ENCODE data around the gene KIAA0040.

Gene KIAA0040

DNA sequence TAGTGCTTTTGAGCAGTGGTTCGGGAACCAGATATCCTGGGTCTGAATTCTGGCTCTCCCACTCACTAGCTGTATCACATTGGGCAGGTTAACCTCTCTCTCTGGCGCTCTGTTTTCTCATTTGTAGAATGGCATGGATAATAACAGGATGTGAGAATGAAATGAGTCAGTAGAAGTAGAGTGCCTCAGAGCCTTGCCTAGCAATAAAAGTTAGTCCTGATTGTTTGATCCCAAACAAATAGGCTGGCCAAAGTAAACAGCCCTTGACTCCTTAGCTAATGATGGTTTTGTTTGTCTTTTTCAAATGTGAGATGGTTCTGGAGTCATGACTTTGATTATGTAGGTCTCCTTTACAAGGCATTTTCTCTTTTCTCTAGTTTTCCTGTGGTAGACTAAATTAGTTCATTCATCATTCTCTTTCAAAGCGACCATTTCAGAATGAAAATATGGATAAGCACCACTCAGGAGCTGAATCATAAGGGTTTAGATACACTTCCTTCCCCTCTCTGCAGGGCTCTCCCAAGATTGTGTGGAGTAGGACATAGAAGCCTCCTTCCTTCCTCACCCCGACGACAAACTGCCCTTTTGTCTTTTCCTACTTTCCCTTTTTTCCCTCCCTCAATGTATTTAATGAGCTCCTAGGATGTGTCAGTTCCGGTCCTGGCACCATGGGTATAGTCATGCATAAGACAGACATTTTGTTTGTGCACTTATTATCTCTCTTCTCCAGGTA is 23.1 kb downstream of the KIAA0040 start:
- DNase-seq, result peak in 2 of 3 experiments; percentile 37 to 70

DNA sequence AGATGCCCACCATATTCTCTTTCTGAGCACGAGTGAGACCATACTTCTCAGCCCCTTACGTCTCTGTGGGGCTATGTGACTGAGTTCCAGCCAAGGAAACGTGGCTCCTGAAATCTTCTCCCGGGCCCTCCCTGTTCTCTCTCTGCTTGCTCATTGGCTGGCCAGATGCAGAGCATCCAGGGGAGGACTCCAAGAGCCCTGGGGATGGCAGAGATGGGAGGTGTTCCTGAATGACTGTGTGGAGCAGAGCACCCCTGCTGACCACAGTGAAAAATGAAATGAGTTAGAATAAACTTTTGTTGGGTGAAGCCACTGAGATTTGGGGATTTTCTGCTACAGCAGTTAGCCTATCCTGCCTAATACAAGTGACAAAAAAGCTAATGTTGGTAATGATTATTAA is 23.8 kb downstream of the KIAA0040 start:
- no peak for DNase-seq

DNA sequence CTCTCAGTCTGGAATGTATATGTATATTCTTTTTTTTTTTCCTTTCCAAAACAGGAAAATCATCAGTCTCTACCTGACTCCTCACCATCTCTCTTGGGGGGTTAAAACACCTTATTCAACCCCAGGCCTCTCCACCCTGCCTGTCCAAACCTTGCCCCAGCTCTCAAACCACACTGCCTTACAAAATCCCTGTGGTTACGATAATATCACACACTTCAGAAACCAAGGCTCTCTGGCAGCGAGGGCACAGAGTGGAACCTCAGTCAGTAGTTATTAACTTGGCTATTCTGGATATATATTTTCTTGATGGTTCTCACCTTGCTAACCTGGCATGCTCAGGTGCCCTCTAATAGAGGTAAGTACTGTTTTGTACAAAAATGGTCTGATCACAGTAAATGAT is 24.7 kb downstream of the KIAA0040 start:
- DNase-seq, result no peak

DNA sequence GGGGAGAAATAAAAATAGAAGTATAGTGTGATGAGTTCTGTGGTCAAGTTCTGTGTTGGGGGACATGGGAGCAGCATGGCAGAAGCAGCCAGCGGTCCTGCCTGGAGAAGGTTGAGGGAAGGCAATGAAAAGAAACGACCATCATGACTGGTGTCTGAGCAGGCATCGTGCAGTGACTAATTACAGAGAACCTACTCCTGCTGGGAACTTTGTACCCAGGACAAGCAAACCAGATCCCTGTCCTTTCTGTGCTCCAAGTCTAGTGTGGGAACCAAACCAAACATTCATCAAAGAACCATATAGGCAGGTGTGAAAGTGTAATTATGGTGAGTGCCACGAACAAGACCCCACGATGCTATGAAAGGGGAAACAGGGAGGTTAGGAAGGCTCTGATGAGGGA is 25.8 kb downstream of the KIAA0040 start:
- no peak for DNase-seq

DNA sequence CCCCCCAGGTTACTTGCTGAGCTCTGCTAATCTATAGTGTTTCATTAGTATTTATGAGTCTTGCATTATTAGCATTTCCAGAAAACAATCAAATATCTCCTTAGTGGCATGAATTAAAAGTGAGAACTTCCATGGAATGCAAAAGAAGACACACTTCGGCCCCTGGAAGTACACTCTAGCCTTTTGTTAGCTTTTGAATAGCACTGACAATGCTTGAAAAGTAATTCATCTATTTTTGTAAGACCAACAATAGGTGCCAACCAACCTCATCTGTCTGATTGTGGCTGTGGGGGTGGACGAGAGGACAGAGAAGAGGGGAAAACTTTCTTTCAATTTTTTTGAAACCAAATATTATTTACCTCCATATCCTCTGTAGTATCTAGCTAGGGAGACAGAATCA is 27.8 kb downstream of the KIAA0040 start:
- no peak for DNase-seq

DNA sequence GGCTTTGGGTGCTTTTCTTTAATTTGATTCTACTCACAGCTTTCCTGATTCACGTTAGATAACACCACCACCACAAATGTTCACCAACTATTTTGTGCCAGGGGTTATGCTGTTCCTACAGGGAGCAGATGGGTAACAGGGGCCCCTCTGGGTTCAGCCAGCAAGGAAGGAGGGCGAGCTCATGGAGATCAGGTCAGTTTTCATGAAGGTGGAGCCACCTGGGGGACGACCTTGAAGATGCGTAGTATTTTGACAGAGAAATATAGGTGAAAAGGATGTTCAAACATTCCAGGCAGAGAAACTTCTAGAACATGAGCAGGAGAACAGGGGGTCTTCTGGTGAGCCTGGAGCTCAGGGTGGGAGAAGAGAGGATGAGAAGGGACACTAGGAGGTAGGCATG is 28.9 kb downstream of the KIAA0040 start:
- no peak for DNase-seq

DNA sequence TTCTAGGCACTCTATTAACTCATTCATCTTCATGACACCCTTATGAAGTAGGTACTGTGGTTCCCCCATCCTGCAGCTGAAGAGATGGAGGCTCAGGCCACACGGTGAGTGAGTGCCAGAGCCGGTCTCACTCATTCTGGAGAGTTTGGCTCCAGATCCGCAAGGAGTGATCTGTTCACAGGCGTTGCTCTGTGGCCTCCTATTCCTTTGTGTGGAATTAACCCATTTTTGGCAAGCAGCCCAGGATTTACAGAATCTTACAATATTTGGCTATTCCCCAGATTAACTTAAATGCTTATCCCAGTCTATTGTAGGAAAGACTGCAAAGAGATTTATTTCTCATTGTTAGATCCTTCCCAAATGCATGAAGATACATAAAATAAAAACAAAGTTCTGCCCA is 29.6 kb downstream of the KIAA0040 start:
- no peak for DNase-seq

DNA sequence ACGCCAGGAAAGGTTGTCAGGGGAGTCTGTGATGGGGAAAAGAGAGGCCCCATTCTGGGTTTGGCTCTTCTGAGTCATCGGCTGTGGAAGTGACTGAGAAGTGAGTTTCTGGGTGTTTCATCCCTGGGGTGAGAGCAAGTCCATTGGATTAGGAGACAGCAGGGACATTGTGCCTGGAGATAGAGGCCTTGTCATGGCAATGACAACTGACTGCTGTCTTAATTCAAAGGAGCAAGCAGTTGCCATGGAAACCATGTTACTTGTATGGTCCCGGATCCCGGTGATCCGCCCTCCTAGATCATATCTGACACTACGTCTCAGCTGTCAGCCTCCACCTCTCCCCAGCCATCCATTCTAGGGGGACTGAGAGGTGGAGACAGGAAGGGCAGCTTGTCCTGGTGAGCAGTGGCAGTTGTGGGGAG is 34.4 kb downstream of the KIAA0040 start:
- DNase-seq, result peak in 1 of 3 experiments; percentile 9

DNA sequence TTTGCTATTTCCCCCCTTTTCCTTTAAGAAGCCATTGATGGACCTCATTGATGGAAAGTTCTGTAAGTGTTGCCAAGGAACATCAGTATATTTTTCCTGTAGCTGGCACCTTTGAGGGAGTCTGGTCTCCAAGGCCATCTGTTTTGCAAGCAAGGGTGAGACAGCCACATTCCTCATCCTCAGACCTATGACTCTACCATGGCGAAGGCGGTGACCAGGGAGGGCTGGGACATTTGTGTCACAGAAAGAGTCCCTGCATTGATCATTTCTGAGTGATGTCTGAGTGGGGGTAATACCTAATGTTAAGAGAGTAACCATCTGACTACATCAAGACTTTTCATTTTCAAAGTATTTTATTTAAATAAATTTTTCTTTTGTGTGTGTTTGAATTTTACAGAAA is 35.4 kb downstream of the KIAA0040 start:
- no peak for DNase-seq

DNA sequence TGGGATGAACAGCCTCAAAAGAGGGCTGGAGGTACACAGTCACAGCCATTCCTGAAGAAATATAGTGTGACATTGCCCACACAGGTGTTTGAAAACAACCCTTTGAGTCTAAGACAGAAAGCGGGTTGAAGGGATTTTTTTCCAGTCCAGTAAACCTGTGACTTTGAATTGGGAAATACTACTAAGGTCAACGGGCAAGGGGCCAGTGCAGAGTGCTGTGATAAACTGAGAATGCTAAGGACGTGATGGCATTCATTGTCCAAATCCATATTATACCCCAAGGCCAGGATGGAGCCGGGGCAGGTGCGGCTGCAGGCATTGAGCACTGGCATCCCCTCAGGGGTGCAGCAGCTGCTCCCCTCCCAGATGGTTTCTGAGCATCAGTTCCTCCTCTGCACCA is 36.6 kb downstream of the KIAA0040 start:
- DNase-seq, result no peak

DNA sequence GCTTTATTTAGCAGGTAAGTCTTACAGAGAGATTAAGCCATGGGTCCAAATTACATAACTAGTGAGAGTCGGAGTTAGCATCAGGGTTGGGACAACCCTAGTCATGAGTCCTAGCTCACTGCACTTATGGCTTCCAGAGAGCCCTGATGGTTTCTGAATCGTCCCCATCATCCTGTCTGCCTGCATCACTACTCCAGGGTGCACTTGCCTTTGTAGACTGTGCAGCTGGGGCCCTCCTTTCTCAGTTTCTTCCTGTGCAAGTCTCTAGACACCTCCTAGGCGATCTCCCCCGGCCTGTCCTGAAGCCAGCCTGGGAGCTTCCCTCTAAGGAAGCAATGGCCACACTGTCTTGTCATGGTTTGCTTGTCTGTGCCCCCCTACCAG is 37.1 kb downstream of the KIAA0040 start:
- no peak for DNase-seq

DNA sequence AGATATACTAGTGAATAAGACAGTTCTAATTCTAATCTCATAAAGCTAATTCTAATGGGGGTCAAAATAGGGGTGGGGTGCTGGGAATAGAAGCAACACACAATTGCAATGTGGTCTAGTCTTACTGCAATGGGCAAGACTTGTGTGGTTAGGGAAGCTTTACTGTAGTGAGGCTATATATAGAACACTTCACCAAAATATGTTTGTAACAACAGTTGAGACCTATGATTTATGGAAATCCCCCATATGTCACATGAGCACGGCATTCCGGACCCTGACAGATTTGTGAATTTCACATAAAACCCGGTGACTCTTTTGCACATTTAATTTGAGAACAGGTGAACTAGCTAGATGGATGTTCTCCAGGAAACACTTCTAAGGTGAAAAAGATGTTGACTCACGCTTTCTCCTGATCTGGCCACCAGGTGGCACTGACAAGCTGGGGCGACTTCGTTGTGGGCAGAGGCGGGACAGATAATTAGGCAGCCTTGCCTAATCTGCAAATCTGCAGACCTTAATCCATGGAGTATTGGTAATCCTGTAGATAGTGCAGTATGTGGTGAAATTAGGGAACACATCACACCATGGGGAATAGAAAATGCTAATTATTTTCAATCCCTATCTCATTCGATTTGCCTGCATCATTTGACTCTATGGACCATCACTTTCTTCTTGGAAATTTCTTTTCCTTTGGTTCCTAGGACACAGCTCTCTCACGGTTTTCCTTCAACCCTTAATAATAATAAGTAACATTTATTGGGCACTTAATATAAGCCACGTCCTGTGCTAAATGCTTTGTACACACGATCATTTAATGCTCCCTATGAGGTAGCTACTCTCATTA is 37.7 kb downstream of the KIAA0040 start:
- DNase-seq, result peak; percentile 44 to 86 (median 79)

DNA sequence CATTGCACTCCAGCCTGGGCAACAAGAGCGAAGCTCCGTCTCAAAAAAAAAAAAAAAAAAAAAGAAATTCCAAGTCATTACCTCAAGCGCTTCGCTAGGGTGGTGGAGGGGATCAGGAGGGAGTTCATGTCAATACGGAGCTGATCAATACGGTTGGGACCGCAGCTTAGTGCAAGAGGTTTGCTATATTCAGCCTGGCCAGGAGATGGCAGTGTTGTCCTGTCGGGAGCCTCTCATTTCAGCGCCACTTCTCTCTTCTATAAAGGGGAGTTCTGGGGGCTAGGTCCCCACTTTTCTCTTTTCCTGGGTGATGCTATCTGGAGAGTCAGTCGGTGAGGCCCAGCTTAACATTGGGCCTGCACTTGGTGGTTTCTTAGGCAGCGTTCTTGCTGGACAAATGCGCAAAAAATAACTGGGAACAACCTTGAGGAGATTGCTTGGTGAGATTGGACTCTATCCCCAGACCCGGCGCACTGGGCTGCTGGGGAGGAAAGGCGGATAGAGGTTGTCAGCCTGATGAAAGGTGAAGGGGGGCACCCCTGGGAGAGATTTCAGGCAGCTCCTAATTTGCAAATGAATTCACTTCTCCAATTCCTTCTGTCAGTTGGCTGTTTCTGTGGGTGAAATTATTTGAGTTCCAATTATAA is 40.4 kb downstream of the KIAA0040 start:
- peak; percentile 47 to 78 (median 64) for DNase-seq

DNA sequence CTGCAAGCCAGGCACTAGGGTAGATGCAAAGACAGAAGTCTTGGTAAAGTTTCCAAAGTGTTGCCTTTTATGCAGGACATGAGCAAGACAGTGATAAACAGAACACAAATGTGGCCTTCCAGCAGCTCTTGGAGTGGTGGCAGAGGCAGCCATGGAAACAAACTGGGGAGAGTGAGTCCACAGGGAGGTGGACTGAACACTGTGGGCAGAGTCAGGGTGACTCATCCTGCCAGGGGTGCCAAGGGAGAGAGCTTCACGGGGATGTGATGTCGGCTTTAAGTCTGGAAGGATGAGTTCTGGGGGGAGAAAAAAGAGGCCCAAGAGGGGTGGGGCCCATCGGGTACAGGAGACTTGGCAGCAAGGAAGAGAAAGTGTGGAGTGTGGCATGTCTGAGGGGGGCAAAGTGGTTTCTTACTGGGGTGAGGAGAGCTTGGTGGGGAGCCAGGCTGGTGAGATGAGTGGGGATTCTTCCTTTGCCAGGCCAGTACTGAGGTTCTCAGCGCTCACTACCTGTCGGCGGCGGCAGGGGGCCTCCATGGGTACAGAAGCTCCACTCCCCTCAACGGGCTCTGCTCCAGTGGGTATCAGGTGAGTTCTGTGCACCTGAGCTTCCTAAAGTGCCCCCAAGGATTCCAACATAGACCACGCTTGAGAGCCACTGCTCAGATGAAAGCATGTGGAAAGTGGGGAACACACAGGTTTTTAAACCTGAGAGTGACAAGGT is 41.8 kb downstream of the KIAA0040 start:
- no peak for DNase-seq

DNA sequence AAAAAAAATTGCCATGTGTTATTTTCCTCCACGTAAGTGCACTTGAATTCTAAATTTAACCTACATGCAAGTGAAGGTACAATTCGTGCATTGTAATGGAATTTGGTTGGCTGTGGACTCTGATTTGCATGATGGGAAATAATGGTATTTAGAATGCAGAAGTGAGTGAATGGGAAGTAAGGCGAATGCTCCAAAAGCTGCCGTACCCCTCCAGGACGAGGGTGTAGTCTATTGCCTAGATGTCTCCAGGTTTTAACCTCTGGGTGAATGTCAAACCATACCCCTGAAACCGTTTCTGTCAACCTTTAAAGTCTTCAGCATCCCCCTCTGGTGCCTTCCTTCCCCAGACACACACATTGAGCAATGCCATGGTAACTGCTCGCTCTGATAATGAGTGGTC is 44.5 kb downstream of the KIAA0040 start:
- DNase-seq, result no peak

DNA sequence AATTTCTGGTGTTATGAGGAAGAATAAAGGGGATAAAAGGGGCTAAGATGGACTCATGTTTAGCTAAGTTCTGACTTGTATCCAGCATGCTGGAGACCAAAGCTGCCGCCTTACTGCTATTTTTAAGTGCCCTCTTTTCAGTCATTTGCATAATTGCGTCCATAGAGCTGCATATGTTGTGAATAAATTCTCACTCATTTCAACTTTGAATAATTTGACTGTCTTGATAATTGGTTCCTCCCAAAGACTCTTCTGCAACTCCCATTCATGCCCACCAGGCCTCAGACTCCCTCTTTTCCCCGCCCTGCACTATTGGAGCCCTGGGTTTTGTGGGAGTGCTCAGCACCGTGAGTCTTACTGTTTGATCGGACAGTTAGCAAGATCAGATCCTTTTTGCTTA is 45.0 kb downstream of the KIAA0040 start:
- no peak for DNase-seq

DNA sequence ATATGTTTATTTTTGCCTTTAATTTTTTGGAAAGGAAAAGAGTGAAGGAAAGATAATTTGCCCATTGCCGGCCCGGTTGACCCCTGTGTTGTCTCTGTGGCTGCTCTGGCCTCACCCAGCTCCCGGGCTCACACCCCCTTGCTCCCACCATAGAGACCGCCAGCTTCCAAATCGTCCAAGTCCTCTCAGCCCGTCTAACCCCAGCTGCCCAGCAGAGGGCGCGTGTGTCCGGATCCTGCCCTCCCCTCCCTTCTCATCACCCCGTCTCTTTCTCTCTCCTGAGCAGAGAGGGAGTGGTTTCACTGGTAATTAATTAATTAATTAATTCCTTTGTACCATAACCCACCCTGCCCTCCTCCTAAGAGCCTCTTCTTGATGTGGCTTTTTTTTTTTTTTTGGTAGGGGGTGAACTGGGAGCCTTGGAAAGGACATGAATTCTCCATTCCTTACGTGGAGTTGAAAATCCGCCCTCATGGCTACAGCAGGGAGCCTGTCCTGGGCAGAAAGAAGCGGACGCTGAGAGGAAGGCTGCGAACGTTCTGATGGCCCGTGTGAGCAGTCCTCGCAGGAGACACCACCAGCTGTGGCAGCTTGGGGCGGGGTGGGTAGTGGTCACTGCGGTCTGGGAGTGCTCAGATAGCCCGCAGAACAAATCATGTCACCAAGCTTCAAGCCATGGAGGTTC is 45.9 kb downstream of the KIAA0040 start:
- peak; percentile 61 to 77 (median 71) for DNase-seq

DNA sequence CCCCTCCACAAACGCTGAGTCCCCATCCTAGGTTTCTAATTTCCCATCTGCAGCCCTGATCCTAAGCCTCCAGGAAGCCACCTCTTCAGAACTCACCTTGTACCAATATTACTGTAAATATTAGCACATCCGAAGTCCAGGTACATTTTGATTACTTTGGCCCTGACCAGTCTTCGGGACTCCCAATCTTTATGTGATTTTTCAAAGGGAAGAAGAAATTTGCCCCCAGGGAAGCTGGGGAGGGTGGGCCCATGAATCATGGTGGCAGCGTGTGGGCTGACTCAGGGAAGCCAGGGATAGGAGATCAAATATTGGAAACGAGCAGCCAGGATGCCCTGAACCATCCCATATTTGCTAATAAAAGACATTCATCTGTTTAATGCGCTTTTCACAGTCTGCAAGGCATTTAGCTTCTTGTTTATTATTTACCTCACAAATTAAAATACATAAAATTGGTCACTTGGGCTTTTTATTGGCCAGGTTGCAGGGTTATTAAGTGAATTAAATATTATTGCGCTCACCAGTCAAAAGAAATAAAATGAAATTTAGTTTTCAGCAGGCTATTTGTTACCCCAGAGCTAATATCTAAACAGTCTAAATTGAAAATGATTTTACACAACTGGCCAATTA is 46.6 kb downstream of the KIAA0040 start:
- DNase-seq, result no peak

DNA sequence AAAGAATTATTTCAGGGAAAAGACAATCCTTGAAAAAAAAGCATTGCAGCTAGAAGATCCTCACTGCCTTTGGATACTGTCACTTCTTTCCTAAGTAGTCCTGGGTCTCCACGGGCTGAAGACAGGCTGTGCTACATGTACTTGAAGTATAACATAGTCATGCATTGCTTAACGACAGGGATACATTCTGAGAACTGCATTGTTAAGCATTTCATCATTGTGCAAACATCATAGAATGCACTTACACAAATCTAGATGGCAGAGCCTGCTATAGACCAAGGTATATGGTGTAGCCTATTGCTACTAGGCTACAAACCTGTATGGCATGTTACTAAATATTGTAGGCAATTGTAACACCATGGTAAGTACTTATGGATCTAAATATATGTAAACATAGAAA is 54.0 kb downstream of the KIAA0040 start:
- no peak for DNase-seq

DNA sequence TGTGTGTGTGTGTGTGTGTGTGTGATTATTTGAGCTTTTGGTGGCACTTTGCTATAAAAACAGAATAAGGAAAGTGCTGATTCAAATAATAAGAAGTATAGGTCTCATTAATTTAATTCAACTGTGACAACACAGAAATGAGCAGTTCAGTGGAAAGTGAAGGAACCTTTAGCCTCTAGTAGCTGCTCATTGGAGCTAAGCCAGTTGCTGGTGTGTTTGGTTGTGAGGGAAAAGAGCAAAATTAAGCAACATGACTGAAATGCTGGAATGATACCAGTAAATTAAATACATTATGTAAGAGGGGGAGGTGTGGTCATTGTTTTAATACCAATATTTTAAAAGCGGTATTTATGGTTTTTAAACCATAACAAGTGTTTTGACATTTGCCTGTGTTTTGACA is 55.2 kb downstream of the KIAA0040 start:
- DNase-seq, result no peak

DNA sequence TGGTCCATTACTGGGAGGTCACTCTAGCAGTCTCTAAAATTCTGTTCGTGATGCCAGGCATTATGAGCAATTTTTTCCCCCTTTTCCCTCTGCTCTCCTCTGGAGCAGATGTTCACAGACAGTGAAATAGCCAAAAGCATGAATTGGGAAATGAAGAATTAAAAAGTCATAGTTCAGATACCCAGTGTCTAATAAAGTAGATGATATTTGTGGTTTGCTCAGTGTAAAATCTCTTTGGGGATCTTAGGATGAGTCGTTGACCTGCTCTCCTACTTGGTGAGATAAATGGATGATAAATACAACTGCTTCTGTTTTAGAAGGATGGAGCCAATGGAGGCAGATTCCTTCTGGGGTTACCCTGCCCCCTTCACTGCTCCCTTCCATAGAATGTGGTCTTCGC is 56.3 kb downstream of the KIAA0040 start:
- DNase-seq, result no peak

DNA sequence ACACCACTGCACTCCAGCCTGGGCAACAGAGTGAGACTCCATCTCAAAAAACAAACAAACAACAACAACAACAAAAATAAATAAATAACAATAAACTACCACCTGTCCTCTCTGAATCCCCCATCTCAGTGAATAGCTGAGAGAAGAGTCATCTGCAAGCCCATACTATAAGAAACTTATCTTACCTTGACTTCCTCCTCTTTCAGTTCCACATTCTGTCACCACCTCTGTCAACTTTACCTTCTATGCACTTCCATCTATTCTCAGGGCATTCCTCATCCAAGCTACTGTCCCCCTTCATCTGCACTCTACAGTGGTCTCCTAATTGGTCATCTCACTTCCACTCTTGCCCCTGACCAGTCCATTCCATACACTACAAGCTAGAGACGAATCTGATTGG is 58.1 kb downstream of the KIAA0040 start:
- DNase-seq, result no peak
